ENCODE measurements around the gene CER1. TPM values are rescaled to one million over a fixed set of nuclear protein-coding genes. Genes with fewer than 3 reads are reported as not detected.

CER1 gene, protein sequence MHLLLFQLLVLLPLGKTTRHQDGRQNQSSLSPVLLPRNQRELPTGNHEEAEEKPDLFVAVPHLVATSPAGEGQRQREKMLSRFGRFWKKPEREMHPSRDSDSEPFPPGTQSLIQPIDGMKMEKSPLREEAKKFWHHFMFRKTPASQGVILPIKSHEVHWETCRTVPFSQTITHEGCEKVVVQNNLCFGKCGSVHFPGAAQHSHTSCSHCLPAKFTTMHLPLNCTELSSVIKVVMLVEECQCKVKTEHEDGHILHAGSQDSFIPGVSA
- total RNA-seq (2014; rRNA removed), result not detected in 2 replicates
- polyA plus RNA-seq (2012), result not detected

GRCh38 chr9:14722391-14723035 is at the start of gene CER1:
TSS of gene CER1 (minus strand) at chr9:14722733. CDS start at chr9:14722672, 61 bp downstream.
- DNase-seq (ENCODE audit: low read depth), result no peak

GRCh38 chr9:14770592-14770991 is 48.1 kb upstream of the CER1 start:
- DNase-seq (ENCODE audit: low read depth), result no peak

DNA sequence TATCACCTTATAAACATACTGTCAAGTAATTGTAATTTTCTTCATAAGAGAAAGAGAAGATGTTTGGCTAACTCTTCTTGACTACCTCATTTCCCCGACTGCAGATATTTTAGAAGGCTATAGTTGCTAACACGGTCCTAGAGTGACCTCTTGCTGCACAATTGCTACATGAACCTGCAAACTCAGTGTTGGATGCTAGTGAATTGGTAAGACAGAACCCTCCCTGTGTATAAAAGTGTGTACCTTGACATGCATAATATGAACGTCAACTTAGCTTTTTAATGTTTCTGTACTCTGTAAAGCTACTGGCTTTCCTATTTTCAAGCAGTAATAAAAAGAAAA is 46.7 kb upstream of the CER1 start:
- DNase-seq (ENCODE audit: low read depth), result peak; percentile 27

- peak; percentile 50 for DNase-seq (ENCODE audit: low read depth)
These were observed 46.1 kb upstream of the CER1 start for GRCh38 chr9:14768405-14769229.

GRCh38 chr9:14766299-14766698 is 43.8 kb upstream of the CER1 start:
- DNase-seq (ENCODE audit: low read depth), result no peak

DNA sequence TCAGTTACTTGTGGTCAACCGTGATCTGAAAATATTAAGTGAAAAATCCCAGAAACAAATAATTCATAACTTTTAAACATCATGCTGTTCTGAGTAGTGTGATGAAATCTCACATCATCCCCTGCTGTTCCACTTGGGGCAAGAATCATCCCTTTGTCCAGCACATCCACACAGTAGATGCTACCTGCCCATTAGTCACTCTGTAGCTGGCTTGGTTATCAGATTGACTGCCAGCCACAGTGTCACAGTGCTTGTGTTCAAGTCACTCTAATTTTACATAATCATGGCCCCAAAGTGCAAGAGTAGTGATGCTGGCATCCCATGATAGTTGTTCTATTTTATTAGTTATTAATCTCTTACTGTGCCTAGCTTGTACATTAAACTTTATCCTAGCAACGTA is 39.1 kb upstream of the CER1 start:
- no peak for DNase-seq (ENCODE audit: low read depth)

GRCh38 chr9:14760060-14760459 is 37.5 kb upstream of the CER1 start:
- DNase-seq (ENCODE audit: low read depth), result no peak

- DNase-seq (ENCODE audit: low read depth), result no peak
These were observed 33.8 kb upstream of the CER1 start for GRCh38 chr9:14756291-14756690.

- no peak for DNase-seq (ENCODE audit: low read depth)
These were observed 30.3 kb upstream of the CER1 start for GRCh38 chr9:14752871-14753270.

- no peak for DNase-seq (ENCODE audit: low read depth)
These were observed 29.7 kb upstream of the CER1 start for GRCh38 chr9:14752271-14752670.

DNA sequence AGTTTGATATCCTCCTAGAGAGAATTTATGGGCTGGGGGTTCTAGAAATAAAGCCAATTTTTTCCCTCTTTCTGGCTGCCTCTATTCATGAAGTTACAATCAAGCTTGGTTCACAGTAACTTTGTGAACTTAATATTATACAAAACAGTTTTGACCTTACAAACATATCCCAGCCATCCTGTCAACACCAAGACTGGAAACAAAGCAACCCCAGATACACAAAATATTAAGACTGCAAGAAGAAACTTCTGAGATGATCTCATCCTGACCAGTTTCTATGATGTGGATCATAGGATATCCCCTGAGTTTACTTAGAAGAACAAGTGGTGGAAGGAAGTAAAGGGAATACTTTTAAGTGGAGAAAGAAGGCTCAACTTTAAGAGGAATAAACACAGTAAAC is 28.3 kb upstream of the CER1 start:
- DNase-seq (ENCODE audit: low read depth), result no peak

- DNase-seq (ENCODE audit: low read depth), result no peak
These were observed 27.2 kb upstream of the CER1 start for GRCh38 chr9:14749741-14750211.

GRCh38 chr9:14748373-14748772 is 25.8 kb upstream of the CER1 start:
- no peak for DNase-seq (ENCODE audit: low read depth)

GRCh38 chr9:14747111-14747510 is 24.6 kb upstream of the CER1 start:
- no peak for DNase-seq (ENCODE audit: low read depth)

- no peak for DNase-seq (ENCODE audit: low read depth)
These were observed 24.1 kb upstream of the CER1 start for GRCh38 chr9:14746626-14747025.

DNA sequence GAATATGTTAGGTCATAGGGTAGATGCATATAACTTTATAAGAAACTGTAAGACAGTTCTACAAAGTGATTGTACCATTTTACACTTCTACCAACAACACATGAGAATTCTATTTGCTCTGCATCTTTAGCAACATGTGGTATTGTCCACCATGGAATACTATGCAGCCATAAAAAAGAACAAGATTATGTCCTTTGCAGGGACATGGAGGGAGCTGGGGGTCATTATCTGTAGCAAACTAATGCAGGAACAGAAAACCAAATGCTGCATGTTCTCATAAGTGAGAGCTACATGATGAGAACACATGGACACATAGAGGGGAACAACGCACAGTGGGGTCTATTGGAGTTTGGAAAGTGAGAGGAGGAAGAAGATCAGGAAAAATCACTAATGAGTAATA is 22.2 kb upstream of the CER1 start:
- no peak for DNase-seq (ENCODE audit: low read depth)

DNA sequence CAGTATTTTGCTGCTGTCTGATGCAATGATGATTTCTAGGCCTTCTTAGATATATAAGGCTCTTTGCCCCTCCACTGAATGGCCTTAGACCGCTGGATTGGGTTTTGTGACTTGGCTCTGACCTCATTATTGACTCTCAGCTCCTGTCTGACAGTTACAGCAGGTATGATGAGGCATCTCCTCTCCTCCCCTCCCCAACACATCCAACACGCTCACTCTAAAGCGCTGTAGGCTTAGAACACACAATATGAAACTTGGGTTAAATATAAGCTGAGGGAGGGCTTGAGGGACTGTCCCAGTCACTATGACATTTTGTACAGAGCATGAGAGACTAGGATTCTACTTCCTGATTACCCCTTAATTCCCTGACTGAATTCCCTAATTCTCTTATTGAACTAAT is 18.8 kb upstream of the CER1 start:
- no peak for DNase-seq (ENCODE audit: low read depth)

GRCh38 chr9:14733133-14733532 is 10.6 kb upstream of the CER1 start:
- no peak for DNase-seq (ENCODE audit: low read depth)

DNA sequence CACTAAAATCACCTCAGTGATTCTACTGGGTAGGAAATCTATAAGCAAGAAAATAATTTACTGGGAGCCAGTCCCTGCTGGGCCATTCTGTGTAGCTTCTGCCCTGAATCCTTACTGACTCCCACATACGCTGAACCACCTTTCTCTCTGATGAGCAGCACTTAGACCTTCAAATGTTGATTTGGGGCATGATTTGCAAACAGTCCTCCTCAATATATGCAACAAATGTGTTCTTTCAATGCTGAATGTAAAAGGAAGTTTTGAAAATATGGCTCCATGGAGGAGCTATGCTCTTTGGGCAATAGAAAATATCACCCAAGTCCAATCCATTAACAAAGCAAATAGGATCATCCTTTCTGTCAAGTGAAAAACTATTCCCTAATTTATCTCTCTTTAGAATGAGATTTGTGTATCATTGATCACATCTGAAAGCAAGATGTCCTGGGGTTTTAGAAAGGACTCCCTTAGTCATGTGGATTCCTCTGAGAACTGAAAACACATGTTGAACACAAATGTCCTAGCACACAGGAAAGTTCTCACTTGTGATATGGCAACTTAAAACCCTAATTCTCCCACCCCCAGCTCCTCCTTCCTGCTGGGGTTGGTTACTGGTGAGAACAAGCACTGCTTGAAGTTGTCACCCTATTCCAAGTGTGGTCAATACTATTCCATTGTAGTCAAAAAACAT is 8.9 kb upstream of the CER1 start:
- DNase-seq (ENCODE audit: low read depth), result no peak

DNA sequence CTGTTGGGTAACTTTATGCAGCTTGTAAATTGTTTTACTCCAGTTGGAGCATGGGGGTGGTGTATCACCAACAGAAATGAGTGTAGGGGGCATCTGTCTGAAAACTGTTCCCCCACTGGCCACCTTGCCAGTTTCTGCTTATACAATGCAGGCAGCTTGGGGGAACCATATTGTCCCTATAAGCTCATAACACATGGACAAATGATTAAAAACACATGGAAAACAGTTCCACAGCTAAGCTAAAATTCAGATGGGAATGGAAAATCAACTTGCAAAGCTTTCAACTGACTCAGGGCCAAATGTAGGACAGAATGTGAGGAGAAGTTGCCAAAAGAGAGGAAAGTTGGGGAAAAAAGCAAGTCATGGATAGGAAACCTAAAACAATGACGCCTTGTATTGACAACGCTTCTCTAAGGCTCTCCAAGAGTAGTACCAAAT is 7.9 kb upstream of the CER1 start:
- DNase-seq (ENCODE audit: low read depth), result no peak

DNA sequence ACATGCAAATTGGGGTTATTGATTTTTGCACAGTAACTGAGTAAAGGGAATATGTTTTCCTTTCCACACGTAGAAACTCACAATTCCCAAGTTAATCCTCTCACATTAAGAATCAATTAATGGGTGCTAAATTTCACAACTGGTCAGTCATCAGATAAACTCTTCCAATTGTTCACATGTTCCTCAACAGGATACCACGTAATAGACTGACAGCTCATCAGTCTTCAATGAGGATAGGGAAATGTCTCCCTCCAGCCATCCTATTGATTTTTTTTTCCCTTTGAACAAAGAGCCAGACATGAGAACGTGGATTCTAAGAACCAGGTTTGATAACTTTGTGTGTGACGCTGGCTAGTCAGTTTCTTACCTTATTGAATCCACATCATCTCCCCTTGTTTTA is 768 bp upstream of the CER1 start:
- DNase-seq (ENCODE audit: low read depth), result no peak

Data from LHCN-M2 (cell line).